D721Med (cell line): ENCODE data around the gene ZNF564.
"Not testable (repeated sequence)": the region's sequence is repeated elsewhere in the genome, so short reads cannot be mapped to it uniquely, and the experiment has no call there.

Experiments used
- DNase-seq: peaks from one replicate; pipeline ENCODE4 v3.0.0; 2011; ENCODE audit warnings: low spot score; ENCODE audit not compliant: insufficient read length
- FAIRE-seq: peaks from 2 replicates; lab custom pipeline; 2011; peaks lifted over from hg19 to GRCh38; lab: Jason Lieb, UNC
- CTCF ChIP-seq: IDR thresholded peaks from 2 replicates; pipeline ENCODE4 v1.5.1; 2012; ENCODE audit warnings: mild to moderate bottlenecking, control low read depth; ENCODE audit not compliant: insufficient read depth; ENCODE audit errors: missing control alignments

Gene ZNF564

GRCh38 chr19:12578641-12579040, 27.4 kb upstream of the ZNF564 start:
- DNase-seq (no peak), FAIRE-seq (no peak)
- TF ChIP-seq CTCF = no peak

- TF ChIP-seq CTCF = no peak
- FAIRE-seq = no peak
- no peak for DNase-seq
Measured at GRCh38 chr19:12574036-12574435, 22.8 kb upstream of the ZNF564 start.

GRCh38 chr19:12567951-12568350, 16.7 kb upstream of the ZNF564 start:
- no peak for DNase-seq
- TF ChIP-seq CTCF = no peak
- no peak for FAIRE-seq

DNA sequence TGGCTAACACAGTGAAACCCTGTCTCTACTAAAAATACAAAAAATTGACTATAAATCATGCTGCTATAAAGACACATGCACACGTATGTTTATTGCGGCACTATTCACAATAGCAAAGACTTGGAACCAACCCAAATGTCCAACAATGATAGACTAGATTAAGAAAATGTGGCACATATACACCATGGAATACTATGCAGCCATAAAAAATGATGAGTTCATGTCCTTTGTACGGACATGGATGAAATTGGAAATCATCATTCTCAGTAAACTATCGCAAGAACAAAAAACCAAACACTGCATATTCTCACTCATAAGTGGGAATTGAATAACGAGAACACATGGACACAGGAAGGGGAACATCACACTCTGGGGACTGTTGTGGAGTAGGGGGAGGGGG, 15.1 kb upstream of the ZNF564 start:
- not testable (repeated sequence) for DNase-seq, FAIRE-seq

DNA sequence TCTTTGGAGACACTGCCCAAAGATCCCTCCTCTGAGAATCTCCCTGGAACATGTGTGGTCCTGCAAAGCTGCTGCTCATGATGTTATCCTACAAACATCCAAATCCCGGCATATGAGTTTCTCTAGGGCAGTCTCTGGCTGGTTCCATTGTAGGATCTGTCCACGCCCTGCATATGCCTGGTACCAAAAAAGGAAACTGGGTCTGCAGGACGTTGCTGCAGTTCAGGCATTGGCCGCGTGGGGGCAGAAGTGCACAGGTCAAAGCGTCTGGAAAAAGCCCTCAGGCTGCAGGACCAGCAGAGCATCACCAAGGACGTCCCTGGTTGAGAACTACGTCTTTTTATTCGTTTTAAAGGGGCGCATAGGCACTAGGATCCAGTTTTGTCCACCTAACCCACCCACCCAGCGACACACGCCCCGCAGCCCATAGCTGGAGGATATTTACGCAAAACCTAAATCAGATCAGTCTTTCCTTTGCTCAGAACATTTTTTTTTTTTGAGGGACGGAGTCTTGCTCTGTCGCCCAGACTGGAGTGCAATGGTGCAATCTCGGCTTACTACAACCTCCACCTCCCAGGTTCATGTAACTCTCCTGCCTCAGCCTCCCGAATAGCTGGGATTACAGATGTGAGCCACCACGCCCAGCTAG, 12.9 kb upstream of the ZNF564 start:
- FAIRE-seq (no peak), DNase-seq (peak; percentile 91)
- peak; percentile 98 for TF ChIP-seq CTCF

DNA sequence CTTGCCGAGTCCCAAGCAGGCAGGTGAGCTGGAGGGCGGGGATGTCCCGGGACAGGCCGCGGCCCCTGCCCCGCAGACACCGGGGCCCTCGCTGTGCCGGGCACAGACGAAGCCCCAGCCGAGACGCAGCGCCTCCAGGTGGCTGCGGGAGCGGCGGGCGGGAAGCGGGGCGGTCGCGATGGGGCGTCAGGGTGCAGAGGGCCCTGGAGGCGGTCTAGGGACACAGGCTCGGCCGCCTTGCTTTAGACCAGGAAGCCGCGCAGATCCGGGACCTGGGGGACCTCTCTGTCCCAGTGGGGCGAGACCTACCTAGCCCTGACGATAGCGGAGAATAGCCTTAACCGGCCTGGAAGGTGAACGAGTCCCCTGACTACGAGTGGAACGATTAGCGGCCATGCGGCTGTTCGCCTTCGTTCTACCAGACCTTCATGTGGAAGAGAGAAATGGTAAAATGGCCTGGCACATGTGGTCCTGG, 4.2 kb upstream of the ZNF564 start:
- DNase-seq (no peak), FAIRE-seq (no peak)
- no peak for TF ChIP-seq CTCF

DNA sequence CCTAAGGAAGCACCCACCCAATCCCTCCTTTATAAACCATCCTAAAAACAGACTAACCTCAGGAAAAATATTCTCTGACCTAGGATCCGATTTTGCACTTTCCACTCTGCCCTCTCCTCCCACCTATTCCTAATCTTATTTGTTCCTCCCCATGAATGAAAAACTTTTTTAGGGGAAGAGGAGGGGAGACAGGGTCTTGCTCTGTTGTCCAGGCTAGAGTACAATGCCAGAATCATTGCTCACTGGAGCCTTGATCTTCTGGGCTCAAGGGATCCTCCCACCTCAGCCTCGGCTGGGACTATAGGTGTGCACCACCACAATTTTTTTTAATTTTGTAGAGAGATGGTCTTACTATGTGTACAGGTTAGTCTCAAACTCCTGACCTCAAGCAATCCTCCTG, 4.4 kb downstream of the ZNF564 start:
- DNase-seq = no peak
- no peak for FAIRE-seq

More for the DNA sequence above, 4.4 kb downstream of the ZNF564 start:
- TF ChIP-seq CTCF = no peak
